Activated CD4-positive, alpha-beta memory T cell treated with anti-CD3 and anti-CD28 coated beads for 36 hours (primary cell): ENCODE measurements around the gene NDNF. TPM values are rescaled to one million over a fixed set of nuclear protein-coding genes. Genes with fewer than 3 reads are reported as not detected.
A peak's percentile ranks its signal among the peaks of the same experiment; 100 is the strongest.

Experiments
- CTCF ChIA-PET: fragments of 350-600 bp; sonication (Branson Sonifier 250); formaldehyde crosslinking; loops from one replicate; lab custom pipeline; 2021; ENCODE audit warnings: antibody characterized with exemption, inconsistent platforms; lab: Charles Lee
- POLR2A ChIA-PET: fragments of 350-600 bp; sonication (Branson Sonifier 250); formaldehyde crosslinking; loops from one replicate; lab custom pipeline; 2021; ENCODE audit warnings: antibody characterized with exemption; lab: Charles Lee
- DNase-seq: peaks from one replicate; pipeline ENCODE4 v3.0.0-alpha.2; 2020
- H3K27ac Mint-ChIP-seq: one replicate; pipeline ENCODE4 v1.8.0; 2021; ENCODE audit warnings: mixed read lengths
- H3K27me3 Mint-ChIP-seq: one replicate; pipeline ENCODE4 v1.8.0; 2021; ENCODE audit warnings: mixed read lengths
- H3K36me3 Mint-ChIP-seq: one replicate; pipeline ENCODE4 v1.8.0; 2021; ENCODE audit warnings: mixed read lengths
- H3K4me1 Mint-ChIP-seq: one replicate; pipeline ENCODE4 v1.8.0; 2021; ENCODE audit warnings: low read depth, mixed read lengths
- H3K4me3 Mint-ChIP-seq: one replicate; pipeline ENCODE4 v1.8.0; 2021; ENCODE audit warnings: mild to moderate bottlenecking, mixed read lengths
- H3K9me3 Mint-ChIP-seq: one replicate; pipeline ENCODE4 v1.8.0; 2021; ENCODE audit warnings: mixed read lengths
- intact Hi-C: fragments of 100-400 bp; cut with micrococcal nuclease; formaldehyde crosslinking; loops from one replicate; pipeline ENCODE4 v1.15.1; 2023
- total RNA-seq, 2 experiments: library from RNA; stranded (reverse); gene quantifications; one replicate each; pipeline ENCODE4 v1.2.3, GENCODE V29; 2021

Gene NDNF
- total RNA-seq, 2 experiments from 2014 or later = not detected

- no peaks in the 10 kb centered on the region for H3K36me3 Mint-ChIP-seq
- DNase-seq = no peak
- H3K9me3 Mint-ChIP-seq = no peaks in the 10 kb centered on the region
- ChIA-PET POLR2A (interaction anchor here (0.5 kb wide), 1 partner anchor 160 kb away, joined by 5 read pairs; no protein-coding TSS in a partner anchor), CTCF (no interaction called here)
- H3K4me1 Mint-ChIP-seq = peaks cover 18% of the 10 kb centered on the region
- peak overlapping the region; percentile 71 for H3K4me3 Mint-ChIP-seq
- no peak overlapping the region for H3K27ac Mint-ChIP-seq
- intact Hi-C loops = loop anchor here (5.0 kb wide), 2 partner anchors 112 to 312 kb away; partner anchors contain the start of gene QRFPR
- H3K27me3 Mint-ChIP-seq = peaks cover 53% of the 10 kb centered on the region
These were observed 2.1 kb downstream of the NDNF start for GRCh38 chr4:121070274-121070673.

- CTCF ChIA-PET = no interaction called here
- no peak for DNase-seq
These were observed 2.9 kb downstream of the NDNF start for GRCh38 chr4:121069430-121069829.

GRCh38 chr4:121064482-121064881 lies 7.9 kb downstream of the NDNF start:
- Mint-ChIP-seq H3K27ac (no peak overlapping the region), H3K9me3 (no peaks in the 10 kb centered on the region), H3K4me3 (no peak overlapping the region), H3K36me3 (no peaks in the 10 kb centered on the region), H3K4me1 (no peaks in the 10 kb centered on the region), H3K27me3 (peaks cover 11% of the 10 kb centered on the region)
- ChIA-PET CTCF (no interaction called here), POLR2A (no interaction called here)
- intact Hi-C loops = no loop called here
- no peak for DNase-seq

More at GRCh38 chr4:121069430-121069829, 2.9 kb downstream of the NDNF start:
- no peaks in the 10 kb centered on the region for H3K36me3 Mint-ChIP-seq
- H3K9me3 Mint-ChIP-seq = no peaks in the 10 kb centered on the region
- H3K4me1 Mint-ChIP-seq = peaks cover 18% of the 10 kb centered on the region
- H3K27me3 Mint-ChIP-seq = peaks cover 49% of the 10 kb centered on the region
- intact Hi-C loops = loop anchor here (1.0 kb wide), 1 partner anchor 147 kb away; the partner anchor contains the start of gene PRDM5
- no peak overlapping the region for H3K4me3 Mint-ChIP-seq
- H3K27ac Mint-ChIP-seq = no peak overlapping the region
- POLR2A ChIA-PET = no interaction called here

GRCh38 chr4:121062521-121062920 lies 9.8 kb downstream of the NDNF start:
- CTCF ChIA-PET = interaction anchor here (0.6 kb wide), 1 partner anchor 102 kb away, joined by 5 read pairs; no protein-coding TSS in a partner anchor
- Mint-ChIP-seq H3K4me1 (no peaks in the 10 kb centered on the region), H3K9me3 (no peaks in the 10 kb centered on the region), H3K36me3 (no peaks in the 10 kb centered on the region), H3K4me3 (no peak overlapping the region), H3K27me3 (peaks cover 13% of the 10 kb centered on the region), H3K27ac (no peak overlapping the region)
- intact Hi-C loops = no loop called here
- POLR2A ChIA-PET = no interaction called here
- DNase-seq = no peak

GRCh38 chr4:121061861-121062260 lies 10.5 kb downstream of the NDNF start:
- DNase-seq = no peak
- Mint-ChIP-seq H3K27ac (no peak overlapping the region), H3K4me3 (no peak overlapping the region), H3K4me1 (no peaks in the 10 kb centered on the region), H3K36me3 (no peaks in the 10 kb centered on the region), H3K9me3 (no peaks in the 10 kb centered on the region), H3K27me3 (peaks cover 19% of the 10 kb centered on the region)
- intact Hi-C loops = no loop called here
- CTCF ChIA-PET = no interaction called here
- POLR2A ChIA-PET = no interaction called here

GRCh38 chr4:121061215-121061614 lies 11.1 kb downstream of the NDNF start:
- DNase-seq = no peak
- ChIA-PET POLR2A (no interaction called here), CTCF (no interaction called here)
- Mint-ChIP-seq H3K27me3 (peaks cover 23% of the 10 kb centered on the region), H3K9me3 (no peaks in the 10 kb centered on the region), H3K4me3 (no peak overlapping the region), H3K4me1 (no peaks in the 10 kb centered on the region), H3K27ac (no peak overlapping the region), H3K36me3 (no peaks in the 10 kb centered on the region)
- intact Hi-C loops = no loop called here

- no peaks in the 10 kb centered on the region for H3K9me3 Mint-ChIP-seq
- POLR2A ChIA-PET = no interaction called here
- peaks cover 30% of the 10 kb centered on the region for H3K27me3 Mint-ChIP-seq
- no peak for DNase-seq
- no peak overlapping the region for H3K27ac Mint-ChIP-seq
- CTCF ChIA-PET = no interaction called here
- intact Hi-C loops = no loop called here
- H3K4me3 Mint-ChIP-seq = no peak overlapping the region
- peaks cover 3% of the 10 kb centered on the region for H3K4me1 Mint-ChIP-seq
- no peaks in the 10 kb centered on the region for H3K36me3 Mint-ChIP-seq
These were observed 14.8 kb downstream of the NDNF start for GRCh38 chr4:121057466-121057922.

- CTCF ChIA-PET = no interaction called here
- H3K27ac Mint-ChIP-seq = no peak overlapping the region
- no peaks in the 10 kb centered on the region for H3K36me3 Mint-ChIP-seq
- no peak for DNase-seq
- intact Hi-C loops = no loop called here
- H3K27me3 Mint-ChIP-seq = peaks cover 30% of the 10 kb centered on the region
- H3K9me3 Mint-ChIP-seq = no peaks in the 10 kb centered on the region
- POLR2A ChIA-PET = no interaction called here
- peaks cover 3% of the 10 kb centered on the region for H3K4me1 Mint-ChIP-seq
- H3K4me3 Mint-ChIP-seq = no peak overlapping the region
These were observed 16.3 kb downstream of the NDNF start for GRCh38 chr4:121056066-121056465.

GRCh38 chr4:121054373-121054772 lies 18.0 kb downstream of the NDNF start:
- POLR2A ChIA-PET = no interaction called here
- Mint-ChIP-seq H3K36me3 (no peaks in the 10 kb centered on the region), H3K4me3 (no peak overlapping the region), H3K4me1 (peaks cover 3% of the 10 kb centered on the region), H3K27me3 (peaks cover 26% of the 10 kb centered on the region), H3K9me3 (no peaks in the 10 kb centered on the region), H3K27ac (no peak overlapping the region)
- CTCF ChIA-PET = interaction anchor here (0.7 kb wide), 1 partner anchor 43 kb away, joined by 3 read pairs; no protein-coding TSS in a partner anchor
- intact Hi-C loops = no loop called here
- DNase-seq = no peak

GRCh38 chr4:121053601-121054143 lies 18.7 kb downstream of the NDNF start:
- CTCF ChIA-PET = no interaction called here
- Mint-ChIP-seq H3K9me3 (no peaks in the 10 kb centered on the region), H3K4me3 (no peak overlapping the region), H3K27ac (no peak overlapping the region), H3K4me1 (peaks cover 3% of the 10 kb centered on the region), H3K27me3 (peaks cover 23% of the 10 kb centered on the region), H3K36me3 (no peaks in the 10 kb centered on the region)
- intact Hi-C loops = no loop called here
- DNase-seq = no peak
- POLR2A ChIA-PET = no interaction called here

- Mint-ChIP-seq H3K4me3 (no peak overlapping the region), H3K9me3 (no peaks in the 10 kb centered on the region), H3K36me3 (no peaks in the 10 kb centered on the region), H3K4me1 (peaks cover 3% of the 10 kb centered on the region), H3K27ac (no peak overlapping the region), H3K27me3 (peaks cover 13% of the 10 kb centered on the region)
- DNase-seq = no peak
- POLR2A ChIA-PET = no interaction called here
- intact Hi-C loops = no loop called here
- CTCF ChIA-PET = interaction anchor here (0.8 to 1.4 kb wide), 4 partner anchors 16 to 895 kb away, joined by 3 to 5 read pairs (median 4); no protein-coding TSS in a partner anchor
These were observed 22.0 kb downstream of the NDNF start for GRCh38 chr4:121050300-121050699.

- H3K4me1 Mint-ChIP-seq = peaks cover 3% of the 10 kb centered on the region
- DNase-seq = no peak
- no peaks in the 10 kb centered on the region for H3K9me3 Mint-ChIP-seq
- H3K36me3 Mint-ChIP-seq = no peaks in the 10 kb centered on the region
- CTCF ChIA-PET = interaction anchor here (1.0 kb wide), 1 partner anchor 15 kb away, joined by 3 read pairs; no protein-coding TSS in a partner anchor
- intact Hi-C loops = loop anchor here (10.0 kb wide), 2 partner anchors 124 to 204 kb away; partner anchors contain the start of gene PRDM5
- no peak overlapping the region for H3K4me3 Mint-ChIP-seq
- no peak overlapping the region for H3K27ac Mint-ChIP-seq
- POLR2A ChIA-PET = no interaction called here
- H3K27me3 Mint-ChIP-seq = peaks cover 13% of the 10 kb centered on the region
These were observed 23.2 kb downstream of the NDNF start for GRCh38 chr4:121049072-121049599.
